ENCODE results near the gene LRRFIP2.

DNA sequence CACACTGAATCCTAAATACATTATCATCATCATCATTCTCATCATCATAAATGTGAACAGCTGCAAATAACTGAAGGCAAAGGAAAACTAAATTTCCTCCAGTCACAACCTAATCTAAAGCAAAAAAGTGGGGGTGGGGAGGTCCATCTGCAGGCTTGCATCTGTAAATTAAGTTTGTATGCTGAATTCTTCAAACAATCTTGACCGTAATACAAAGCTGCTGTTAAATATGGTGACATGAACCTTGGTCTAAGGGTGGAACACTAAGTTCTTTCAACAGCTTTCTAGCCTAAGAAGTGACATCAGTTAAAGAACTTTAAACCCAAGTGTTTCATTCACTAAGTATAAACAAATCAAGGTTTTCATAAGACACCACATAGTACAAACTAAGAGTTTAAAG lies 4.3 kb downstream of the LRRFIP2 start:
- no peak for TF ChIP-seq POLR2A (IDR thresholded peaks at IDR 0.05)
- TF ChIP-seq CTCF (IDR thresholded peaks at IDR 0.05) = no peak
